H1 (cell line): ENCODE data around the gene GPR21. TPM values are rescaled to one million over a fixed set of nuclear protein-coding genes. Genes with fewer than 3 reads are reported as not detected.

Source experiments
- JUND ChIP-seq: IDR thresholded peaks from 2 replicates; pipeline ENCODE4 v1.6.1; 2011; ENCODE audit warnings: mild to moderate bottlenecking, improper control_type of control experiment, low read length
- NANOG ChIP-seq: IDR thresholded peaks from 2 replicates; pipeline ENCODE4 v1.6.1; 2011; ENCODE audit warnings: low read length, low read depth, mild to moderate bottlenecking, inconsistent platforms; ENCODE audit not compliant: insufficient read depth, poor library complexity, severe bottlenecking
- polyA plus RNA-seq, 7 experiments: library from polyadenylated mRNA; depleted of rRNA in 3 of 7; stranded (reverse) in 5 of 7; unstranded in 2 of 7; fragments of >200 nt in 5 of 7; fragments of 200-250 nt in 2 of 7; gene quantifications; 1 replicate in 5 of 7; 2 replicates in 1 of 7; 4 replicates in 1 of 7; pipeline versions ENCODE4 v1.2.1 to v1.2.3, GENCODE V29; 2011 to 2013; ENCODE audit warnings: missing spikeins in 2 of 7, mixed read lengths in 2 of 7
- total RNA-seq: library from RNA; stranded (reverse); fragmentation: NEBNext Ultra II Directional; extraction: Animal tissue kit (Norgen Biotek cat#: 25700); gene quantifications from 2 replicates; pipeline ENCODE4 v1.2.1, GENCODE V29; 2021

Gene GPR21
- total and polyA plus RNA-seq, 2 of the 8 experiments (the other 6 are each of a cell fraction or from before 2014, with no cell fraction given): 0.58 to 0.71 TPM

GRCh38 chr9:123016631-123017030 is 16.8 kb upstream of the GPR21 start (continued):
- no peak for TF ChIP-seq NANOG
- no peak for TF ChIP-seq JUND
